ENCODE results near the gene AUTS2. TPM values are rescaled to one million over a fixed set of nuclear protein-coding genes. Genes with fewer than 3 reads are reported as not detected.

AUTS2 gene
- total RNA-seq, 1 experiment from 2014 or later = 42.1 TPM

GRCh38 chr7:70044525-70044924, 446.2 kb downstream of the AUTS2 start:
- no peak for DNase-seq (ENCODE audit: low spot score)
- Histone ChIP-seq H3K9me3 (ENCODE audit: low read depth, low read length, poor library complexity, severe bottlenecking) (no peaks in the 10 kb centered on the region), H3K27ac (ENCODE audit: low read depth, low read length, poor library complexity, severe bottlenecking) (no peak overlapping the region), H3K4me3 (ENCODE audit: low read depth, low read length, poor library complexity, severe bottlenecking) (no peak overlapping the region), H3K27me3 (replicated peaks; ENCODE audit: insufficient read depth, low read depth, low read length, poor library complexity) (no peaks in the 10 kb centered on the region), H3K4me1 (ENCODE audit: insufficient read depth, low read length, poor library complexity, severe bottlenecking) (peaks cover 52% of the 10 kb centered on the region), H3K36me3 (ENCODE audit: insufficient read depth, low read length, poor library complexity, severe bottlenecking) (no peaks in the 10 kb centered on the region)
- intact Hi-C loops (cut with micrococcal nuclease; ENCODE audit: unreplicated experiment) = loop anchor here (5.0 to 10.0 kb wide), 6 partner anchors 53 to 1362 kb away; no protein-coding TSS in a partner anchor
- TF ChIP-seq, protein P1, sequence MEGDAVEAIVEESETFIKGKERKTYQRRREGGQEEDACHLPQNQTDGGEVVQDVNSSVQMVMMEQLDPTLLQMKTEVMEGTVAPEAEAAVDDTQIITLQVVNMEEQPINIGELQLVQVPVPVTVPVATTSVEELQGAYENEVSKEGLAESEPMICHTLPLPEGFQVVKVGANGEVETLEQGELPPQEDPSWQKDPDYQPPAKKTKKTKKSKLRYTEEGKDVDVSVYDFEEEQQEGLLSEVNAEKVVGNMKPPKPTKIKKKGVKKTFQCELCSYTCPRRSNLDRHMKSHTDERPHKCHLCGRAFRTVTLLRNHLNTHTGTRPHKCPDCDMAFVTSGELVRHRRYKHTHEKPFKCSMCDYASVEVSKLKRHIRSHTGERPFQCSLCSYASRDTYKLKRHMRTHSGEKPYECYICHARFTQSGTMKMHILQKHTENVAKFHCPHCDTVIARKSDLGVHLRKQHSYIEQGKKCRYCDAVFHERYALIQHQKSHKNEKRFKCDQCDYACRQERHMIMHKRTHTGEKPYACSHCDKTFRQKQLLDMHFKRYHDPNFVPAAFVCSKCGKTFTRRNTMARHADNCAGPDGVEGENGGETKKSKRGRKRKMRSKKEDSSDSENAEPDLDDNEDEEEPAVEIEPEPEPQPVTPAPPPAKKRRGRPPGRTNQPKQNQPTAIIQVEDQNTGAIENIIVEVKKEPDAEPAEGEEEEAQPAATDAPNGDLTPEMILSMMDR (conservative IDR thresholded peaks at IDR 0.05; ENCODE audit: low read depth, low read length) = no peak
- no peak for TF ChIP-seq EZH2 (IDR thresholded peaks at IDR 0.05; ENCODE audit: borderline replicate concordance, low read depth, low read length, poor library complexity, severe bottlenecking)
- ChIA-PET CTCF (no interaction called here), POLR2A (ENCODE audit: low non-redundant PET) (no interaction called here)
- BruUV-seq (replicated peaks) = no TSS peak

DNA sequence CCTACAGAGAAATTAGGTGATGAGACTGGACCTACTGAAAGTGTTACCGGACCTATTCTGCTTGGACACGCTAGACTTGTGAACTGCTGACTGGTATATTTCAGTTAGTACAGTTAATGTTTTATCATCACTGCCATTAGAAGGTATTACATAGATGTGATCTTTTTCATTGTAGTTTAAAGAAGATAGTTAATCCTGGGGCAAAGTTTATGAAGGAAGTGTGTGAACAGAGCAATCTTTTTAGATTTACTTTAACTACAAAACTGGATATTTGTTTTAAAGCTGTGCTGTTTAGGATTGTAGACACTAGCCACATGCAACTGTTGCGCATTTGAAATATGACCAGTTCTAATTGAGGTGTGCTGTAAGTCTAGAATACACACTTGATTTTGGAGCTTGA, 446.7 kb downstream of the AUTS2 start:
- no TSS peak for BruUV-seq (replicated peaks)

GRCh38 chr7:70047384-70047783, 449.1 kb downstream of the AUTS2 start:
- Histone ChIP-seq H3K27ac (ENCODE audit: low read depth, low read length, poor library complexity, severe bottlenecking) (no peak overlapping the region), H3K9me3 (ENCODE audit: low read depth, low read length, poor library complexity, severe bottlenecking) (no peaks in the 10 kb centered on the region), H3K4me3 (ENCODE audit: low read depth, low read length, poor library complexity, severe bottlenecking) (no peak overlapping the region), H3K36me3 (ENCODE audit: insufficient read depth, low read length, poor library complexity, severe bottlenecking) (no peaks in the 10 kb centered on the region), H3K27me3 (replicated peaks; ENCODE audit: insufficient read depth, low read depth, low read length, poor library complexity) (no peaks in the 10 kb centered on the region), H3K4me1 (ENCODE audit: insufficient read depth, low read length, poor library complexity, severe bottlenecking) (peaks cover 27% of the 10 kb centered on the region)
- CTCF ChIA-PET = no interaction called here
- POLR2A ChIA-PET (ENCODE audit: low non-redundant PET) = no interaction called here
- BruUV-seq (replicated peaks) = no TSS peak
- intact Hi-C loops (cut with micrococcal nuclease; ENCODE audit: unreplicated experiment) = loop anchor here (10.0 kb wide), 2 partner anchors 213 to 443 kb away; no protein-coding TSS in a partner anchor
- TF ChIP-seq EZH2 (IDR thresholded peaks at IDR 0.05; ENCODE audit: borderline replicate concordance, low read depth, low read length, poor library complexity, severe bottlenecking) = no peak
- TF ChIP-seq, protein P1 (conservative IDR thresholded peaks at IDR 0.05; ENCODE audit: low read depth, low read length) = no peak
- no peak for DNase-seq (ENCODE audit: low spot score)

More for the DNA sequence above, 446.7 kb downstream of the AUTS2 start:
- Histone ChIP-seq H3K9me3 (ENCODE audit: low read depth, low read length, poor library complexity, severe bottlenecking) (no peaks in the 10 kb centered on the region), H3K27me3 (replicated peaks; ENCODE audit: insufficient read depth, low read depth, low read length, poor library complexity) (no peaks in the 10 kb centered on the region), H3K4me3 (ENCODE audit: low read depth, low read length, poor library complexity, severe bottlenecking) (no peak overlapping the region), H3K36me3 (ENCODE audit: insufficient read depth, low read length, poor library complexity, severe bottlenecking) (no peaks in the 10 kb centered on the region), H3K4me1 (ENCODE audit: insufficient read depth, low read length, poor library complexity, severe bottlenecking) (peaks cover 51% of the 10 kb centered on the region), H3K27ac (ENCODE audit: low read depth, low read length, poor library complexity, severe bottlenecking) (no peak overlapping the region)
- DNase-seq (ENCODE audit: low spot score) = no peak
- POLR2A ChIA-PET (ENCODE audit: low non-redundant PET) = no interaction called here
- intact Hi-C loops (cut with micrococcal nuclease; ENCODE audit: unreplicated experiment) = loop anchor here (5.0 to 10.0 kb wide), 6 partner anchors 52 to 1363 kb away; no protein-coding TSS in a partner anchor
- CTCF ChIA-PET = no interaction called here
- TF ChIP-seq EZH2 (IDR thresholded peaks at IDR 0.05; ENCODE audit: borderline replicate concordance, low read depth, low read length, poor library complexity, severe bottlenecking) = no peak
- TF ChIP-seq, protein P1 (conservative IDR thresholded peaks at IDR 0.05; ENCODE audit: low read depth, low read length) = no peak

All from A673 (cell line).